KG1 (cell line): Measurements from ENCODE around the gene RAB2B.
"Not testable (repeated sequence)": the region's sequence is repeated elsewhere in the genome, so short reads cannot be mapped to it uniquely, and the experiment has no call there.

Experiments
- DNase-seq: peaks from one replicate; lab custom pipeline; 2025; lab: John Stamatoyannopoulos, UW

RAB2B gene

GRCh38 chr14:21486640-21487087 is 9.9 kb upstream of the RAB2B start:
- no peak for DNase-seq

GRCh38 chr14:21476523-21476924 is 235 bp downstream of the RAB2B start:
- no peak for DNase-seq

GRCh38 chr14:21475767-21476522 is 814 bp downstream of the RAB2B start:
- no peak for DNase-seq

GRCh38 chr14:21467616-21468015 is 9.1 kb downstream of the RAB2B start:
- no peak for DNase-seq

- DNase-seq, result peak; percentile 99
These were observed 20.7 kb downstream of the RAB2B start, which contains the start of gene CHD8 for GRCh38 chr14:21455912-21456667. Gene CHD8 (minus strand): TSS chr14:21456123. CDS start chr14:21431643, 24,480 bp downstream.

- DNase-seq, result no peak
These were observed 21.2 kb downstream of the RAB2B start for GRCh38 chr14:21455592-21455911.

- no peak for DNase-seq
These were observed 21.8 kb downstream of the RAB2B start for GRCh38 chr14:21454843-21455544.

- no peak for DNase-seq
These were observed 26.9 kb downstream of the RAB2B start for GRCh38 chr14:21449899-21450216.

GRCh38 chr14:21442657-21443056 is 34.1 kb downstream of the RAB2B start:
- DNase-seq, result not testable (repeated sequence)

- DNase-seq, result no peak
These were observed 35.9 kb downstream of the RAB2B start for GRCh38 chr14:21440859-21441258.

GRCh38 chr14:21437063-21437901 is 39.5 kb downstream of the RAB2B start:
- DNase-seq, result peak; percentile 97

GRCh38 chr14:21436567-21437062 is 40.1 kb downstream of the RAB2B start:
- DNase-seq, result no peak

GRCh38 chr14:21431126-21431525 is 45.6 kb downstream of the RAB2B start:
- DNase-seq, result no peak

- no peak for DNase-seq
These were observed 47.8 kb downstream of the RAB2B start for GRCh38 chr14:21428930-21429329.

- no peak for DNase-seq
These were observed 50.1 kb downstream of the RAB2B start for GRCh38 chr14:21426692-21427091.

GRCh38 chr14:21419528-21419927 is 57.2 kb downstream of the RAB2B start:
- no peak for DNase-seq

- no peak for DNase-seq
These were observed 61.4 kb downstream of the RAB2B start for GRCh38 chr14:21415329-21415728.

GRCh38 chr14:21414137-21414631 is 62.6 kb downstream of the RAB2B start:
- DNase-seq, result no peak
